ENCODE results near the gene MTHFD2L.

MTHFD2L gene

GRCh38 chr4:74111990-74112389, 45.9 kb upstream of the MTHFD2L start:
- H3K79me2 ChIP-seq (ENCODE audit: insufficient read depth, low read length) = no peaks in the 10 kb centered on the region
- H3K4me3 ChIP-seq (ENCODE audit: low read depth in 1 of 2, low read length in 2 of 2) = no peak overlapping the region
- no peak for ATAC-seq (ENCODE audit: insufficient read depth, low read depth)
- H3K9me3 ChIP-seq (ENCODE audit: insufficient read depth, low read length, severe bottlenecking) = no peaks in the 10 kb centered on the region
- TF ChIP-seq CTCF (IDR thresholded peaks at IDR 0.05; ENCODE audit: borderline replicate concordance, extremely low read depth, low read length, poor library complexity, severe bottlenecking) (no peak), EZH2 (IDR thresholded peaks at IDR 0.05; ENCODE audit: borderline replicate concordance, low read depth, low read length, severe bottlenecking) (no peak)
- H2AFZ ChIP-seq (ENCODE audit: low read depth, low read length) = no peak overlapping the region
- DNase-seq = no peak
- H4K20me1 ChIP-seq (ENCODE audit: insufficient read depth, low read length) = no peaks in the 10 kb centered on the region
- no peak overlapping the region for H3K9ac ChIP-seq (ENCODE audit: low read depth, low read length)
- no peaks in the 10 kb centered on the region for H3K27me3 ChIP-seq (ENCODE audit: insufficient read depth, low read length, poor library complexity)
- H3K36me3 ChIP-seq (ENCODE audit: insufficient read depth, low read length) = no peaks in the 10 kb centered on the region
- no peak overlapping the region for H3K4me2 ChIP-seq (ENCODE audit: insufficient read depth, low read length)
- no peak overlapping the region for H3K27ac ChIP-seq (ENCODE audit: low read length)
- H3K4me1 ChIP-seq (ENCODE audit: insufficient read depth, low read length) = peaks cover 5% of the 10 kb centered on the region

GRCh38 chr4:74112399-74113105, 45.4 kb upstream of the MTHFD2L start:
- no peak for ATAC-seq (ENCODE audit: insufficient read depth, low read depth)
- H3K27ac ChIP-seq (ENCODE audit: low read length) = no peak overlapping the region
- TF ChIP-seq EZH2 (IDR thresholded peaks at IDR 0.05; ENCODE audit: borderline replicate concordance, low read depth, low read length, severe bottlenecking) (no peak), CTCF (IDR thresholded peaks at IDR 0.05; ENCODE audit: borderline replicate concordance, extremely low read depth, low read length, poor library complexity, severe bottlenecking) (no peak)

GRCh38 chr4:74114234-74114633, 43.7 kb upstream of the MTHFD2L start:
- no peaks in the 10 kb centered on the region for H3K27me3 ChIP-seq (ENCODE audit: insufficient read depth, low read length, poor library complexity)
- H4K20me1 ChIP-seq (ENCODE audit: insufficient read depth, low read length) = no peaks in the 10 kb centered on the region
- no peak overlapping the region for H3K4me3 ChIP-seq (ENCODE audit: low read depth in 1 of 2, low read length in 2 of 2)
- DNase-seq = no peak
- H3K4me2 ChIP-seq (ENCODE audit: insufficient read depth, low read length) = no peak overlapping the region
- H3K79me2 ChIP-seq (ENCODE audit: insufficient read depth, low read length) = no peaks in the 10 kb centered on the region
- peaks cover 26% of the 10 kb centered on the region for H3K4me1 ChIP-seq (ENCODE audit: insufficient read depth, low read length)
- H3K36me3 ChIP-seq (ENCODE audit: insufficient read depth, low read length) = no peaks in the 10 kb centered on the region
- ATAC-seq (ENCODE audit: insufficient read depth, low read depth) = no peak
- no peaks in the 10 kb centered on the region for H3K9me3 ChIP-seq (ENCODE audit: insufficient read depth, low read length, severe bottlenecking)
- no peak for TF ChIP-seq CTCF (IDR thresholded peaks at IDR 0.05; ENCODE audit: borderline replicate concordance, extremely low read depth, low read length, poor library complexity, severe bottlenecking)
- no peak for TF ChIP-seq EZH2 (IDR thresholded peaks at IDR 0.05; ENCODE audit: borderline replicate concordance, low read depth, low read length, severe bottlenecking)
- H2AFZ ChIP-seq (ENCODE audit: low read depth, low read length) = no peak overlapping the region
- H3K27ac ChIP-seq (ENCODE audit: low read length) = no peak overlapping the region
- no peak overlapping the region for H3K9ac ChIP-seq (ENCODE audit: low read depth, low read length)

More at GRCh38 chr4:74112399-74113105, 45.4 kb upstream of the MTHFD2L start:
- no peak for DNase-seq
- Histone ChIP-seq H3K4me1 (ENCODE audit: insufficient read depth, low read length) (peaks cover 11% of the 10 kb centered on the region), H3K27me3 (ENCODE audit: insufficient read depth, low read length, poor library complexity) (no peaks in the 10 kb centered on the region), H3K4me3 (ENCODE audit: low read depth in 1 of 2, low read length in 2 of 2) (no peak overlapping the region), H3K36me3 (ENCODE audit: insufficient read depth, low read length) (no peaks in the 10 kb centered on the region), H3K4me2 (ENCODE audit: insufficient read depth, low read length) (no peak overlapping the region), H3K79me2 (ENCODE audit: insufficient read depth, low read length) (no peaks in the 10 kb centered on the region), H2AFZ (ENCODE audit: low read depth, low read length) (no peak overlapping the region), H3K9ac (ENCODE audit: low read depth, low read length) (no peak overlapping the region), H4K20me1 (ENCODE audit: insufficient read depth, low read length) (no peaks in the 10 kb centered on the region), H3K9me3 (ENCODE audit: insufficient read depth, low read length, severe bottlenecking) (no peaks in the 10 kb centered on the region)
